Measurements from ENCODE around the gene CIDEA. TPM values are rescaled to one million over a fixed set of nuclear protein-coding genes. Genes with fewer than 3 reads are reported as not detected.

Gene CIDEA
- total RNA-seq, 1 donor from 2014 or later = not detected

DNA sequence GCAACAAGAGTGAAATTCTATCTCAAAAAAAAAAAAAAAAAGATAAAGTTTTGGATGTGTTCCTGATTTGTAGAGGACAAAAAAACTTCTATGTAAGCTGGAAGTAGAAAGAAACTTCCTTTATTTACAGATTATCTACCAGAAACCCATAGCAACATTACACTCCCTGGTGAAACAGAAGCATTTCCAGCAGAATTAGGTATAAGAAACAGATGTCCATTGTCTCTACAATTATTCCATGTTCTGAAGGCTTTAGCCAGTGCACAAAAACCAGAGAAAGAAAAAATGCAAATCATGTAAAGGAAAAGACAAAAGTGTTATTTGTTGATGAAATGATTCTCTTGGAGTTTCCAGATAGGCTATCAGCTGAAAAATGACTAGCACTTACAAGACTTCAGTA lies 58.8 kb downstream of the CIDEA start:
- TF ChIP-seq CTCF (IDR thresholded peaks at IDR 0.05) = no peak
- H3K27ac ChIP-seq = no peak overlapping the region
- ATAC-seq = no peak
- no peak for DNase-seq
- intact Hi-C loops (cut with DNase I) = no loop called here
- H3K4me3 ChIP-seq = no peak overlapping the region
- peaks cover 57% of the 10 kb centered on the region for H3K36me3 ChIP-seq
- peaks cover 9% of the 10 kb centered on the region for H3K9me3 ChIP-seq
- peaks cover 54% of the 10 kb centered on the region for H3K4me1 ChIP-seq
- no peaks in the 10 kb centered on the region for H3K27me3 ChIP-seq (ENCODE audit: low read depth)

DNA sequence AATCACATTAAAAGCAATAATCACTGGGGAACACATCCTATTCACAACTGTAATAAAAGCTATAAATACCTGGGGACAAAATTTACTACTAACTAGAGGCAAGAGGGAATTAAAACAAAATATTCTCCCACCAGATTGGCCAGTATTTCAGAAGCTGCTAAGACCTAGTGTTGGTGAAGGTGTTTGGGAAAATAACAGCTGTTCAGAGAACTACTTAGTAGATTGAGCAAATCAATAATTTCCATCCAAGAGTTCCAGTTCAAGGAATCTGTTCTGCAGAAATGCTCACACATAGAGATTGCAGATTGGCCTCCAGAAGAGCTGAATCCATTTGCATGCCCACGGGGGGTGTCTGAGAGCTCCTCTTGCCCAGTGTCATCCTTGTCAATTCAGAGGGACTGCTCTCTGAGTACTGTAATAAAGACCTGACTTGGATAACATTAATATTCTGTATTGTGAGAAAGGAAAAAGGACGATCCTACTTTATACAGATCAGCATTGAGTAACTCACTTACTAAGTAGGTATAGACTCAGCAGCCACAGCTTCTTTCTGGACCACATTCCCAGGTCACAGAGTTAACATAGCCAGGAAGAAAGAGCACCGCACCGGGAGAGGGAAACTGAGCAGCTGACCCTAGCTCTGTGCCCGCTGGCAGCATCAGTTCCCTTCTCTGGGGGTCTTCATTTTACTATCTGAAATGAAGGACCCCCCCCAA lies 59.5 kb downstream of the CIDEA start:
- no peak for ATAC-seq
- no peak for TF ChIP-seq CTCF (IDR thresholded peaks at IDR 0.05)
- Histone ChIP-seq H3K36me3 (peaks cover 57% of the 10 kb centered on the region), H3K27ac (no peak overlapping the region), H3K4me1 (peaks cover 60% of the 10 kb centered on the region), H3K27me3 (ENCODE audit: low read depth) (no peaks in the 10 kb centered on the region), H3K9me3 (peaks cover 9% of the 10 kb centered on the region), H3K4me3 (no peak overlapping the region)
- DNase-seq = no peak
- intact Hi-C loops (cut with DNase I) = no loop called here

DNA sequence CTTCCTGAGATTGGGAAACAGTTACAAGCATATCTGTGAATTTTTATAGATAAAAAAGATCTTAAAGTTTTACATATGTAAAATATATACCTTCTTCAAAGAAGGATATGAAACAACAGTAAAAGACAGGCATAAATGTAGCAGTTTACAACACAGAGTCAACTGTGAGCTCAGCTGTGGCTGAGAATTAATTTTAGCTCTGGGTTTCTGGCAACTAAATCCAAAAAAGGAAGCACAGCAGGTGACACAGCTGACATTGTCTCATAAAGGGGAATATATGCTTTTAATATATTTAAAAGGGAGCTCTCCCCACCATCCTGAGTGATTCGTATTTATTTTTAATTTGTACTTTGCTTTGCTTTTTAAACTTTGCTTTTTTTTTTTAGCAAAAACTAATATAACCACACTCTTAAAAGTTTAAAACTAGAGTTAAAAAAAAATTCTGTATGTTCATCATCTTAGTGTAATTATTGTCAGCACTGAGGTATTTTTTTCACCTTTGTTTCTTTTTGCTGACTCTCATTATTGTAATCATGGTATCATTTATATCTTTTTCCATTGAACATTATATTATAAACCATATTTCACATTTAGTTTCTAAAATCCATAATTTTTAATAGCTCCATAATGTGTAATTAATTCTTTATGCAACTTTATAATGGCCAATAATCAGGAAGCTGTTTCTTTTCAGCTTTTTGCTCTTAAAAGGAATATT lies 60.6 kb downstream of the CIDEA start:
- no peak for TF ChIP-seq CTCF (IDR thresholded peaks at IDR 0.05)
- Histone ChIP-seq H3K36me3 (peaks cover 62% of the 10 kb centered on the region), H3K9me3 (peaks cover 9% of the 10 kb centered on the region)

DNA sequence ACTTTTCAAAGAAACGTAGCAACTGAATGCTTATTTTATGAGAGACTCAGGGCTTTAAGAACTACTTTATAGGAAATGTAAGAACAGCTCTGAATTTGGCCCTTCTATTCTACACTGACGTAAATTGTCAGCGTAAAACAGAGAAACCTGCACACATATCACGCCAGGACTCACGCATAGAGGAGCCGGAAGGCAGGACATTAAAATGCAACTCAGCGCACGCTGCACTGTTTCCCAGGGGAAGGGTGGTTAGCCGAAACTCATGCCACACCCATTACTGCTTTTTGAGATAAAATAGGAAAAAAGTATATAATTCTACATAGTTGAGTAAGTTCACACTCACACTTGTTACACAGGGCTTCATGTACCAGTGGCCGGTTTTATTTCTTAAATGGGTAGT lies 61.3 kb downstream of the CIDEA start:
- Histone ChIP-seq H3K27ac (no peak overlapping the region), H3K36me3 (peaks cover 65% of the 10 kb centered on the region)
- no peak for ATAC-seq

More for the DNA sequence above, 60.6 kb downstream of the CIDEA start:
- DNase-seq (no peak), ATAC-seq (no peak)
- Histone ChIP-seq H3K27ac (no peak overlapping the region), H3K4me1 (peaks cover 55% of the 10 kb centered on the region), H3K4me3 (no peak overlapping the region), H3K27me3 (ENCODE audit: low read depth) (no peaks in the 10 kb centered on the region)
- intact Hi-C loops (cut with DNase I) = no loop called here

DNA sequence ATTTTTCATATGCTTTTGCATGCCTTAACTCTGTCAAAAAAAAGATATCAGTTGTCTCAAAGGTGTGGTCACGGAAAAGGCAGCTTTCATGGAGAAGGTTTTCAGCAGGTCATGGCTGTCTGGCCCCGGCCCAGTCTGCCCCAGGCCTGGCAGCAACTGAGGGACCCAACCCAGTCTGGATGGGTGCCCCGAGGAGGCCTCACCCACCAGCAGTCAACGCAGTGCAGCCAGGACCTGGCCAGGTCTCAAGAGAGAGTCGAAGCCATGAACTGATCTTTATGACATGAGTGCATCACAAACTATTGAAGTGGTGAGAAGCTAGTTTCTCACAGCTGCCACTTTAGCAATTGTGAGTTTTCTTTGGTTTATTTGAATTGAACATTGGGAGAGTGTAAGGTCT lies 61.8 kb downstream of the CIDEA start:
- no peaks in the 10 kb centered on the region for H3K27me3 ChIP-seq (ENCODE audit: low read depth)
- peak in 1 of 2 donors; percentile 23 for ATAC-seq
- no peak for DNase-seq
- peaks cover 9% of the 10 kb centered on the region for H3K9me3 ChIP-seq
- intact Hi-C loops (cut with DNase I) = no loop called here
- H3K36me3 ChIP-seq = peaks cover 65% of the 10 kb centered on the region
- H3K4me1 ChIP-seq = peaks cover 43% of the 10 kb centered on the region
- no peak overlapping the region for H3K4me3 ChIP-seq
- no peak overlapping the region for H3K27ac ChIP-seq
- no peak for TF ChIP-seq CTCF (IDR thresholded peaks at IDR 0.05)

More for the DNA sequence above, 61.3 kb downstream of the CIDEA start:
- H3K9me3 ChIP-seq = peaks cover 9% of the 10 kb centered on the region
- intact Hi-C loops (cut with DNase I) = no loop called here
- H3K27me3 ChIP-seq (ENCODE audit: low read depth) = no peaks in the 10 kb centered on the region
- no peak overlapping the region for H3K4me3 ChIP-seq
- no peak for TF ChIP-seq CTCF (IDR thresholded peaks at IDR 0.05)
- no peak for DNase-seq
- H3K4me1 ChIP-seq = peaks cover 47% of the 10 kb centered on the region

Measured in lower lobe of right lung (tissue), 2 donors.